ENCODE measurements around the gene DHPS.
"Not testable (repeated sequence)": the region's sequence is repeated elsewhere in the genome, so short reads cannot be mapped to it uniquely, and the experiment has no call there.

Gene DHPS

DNA sequence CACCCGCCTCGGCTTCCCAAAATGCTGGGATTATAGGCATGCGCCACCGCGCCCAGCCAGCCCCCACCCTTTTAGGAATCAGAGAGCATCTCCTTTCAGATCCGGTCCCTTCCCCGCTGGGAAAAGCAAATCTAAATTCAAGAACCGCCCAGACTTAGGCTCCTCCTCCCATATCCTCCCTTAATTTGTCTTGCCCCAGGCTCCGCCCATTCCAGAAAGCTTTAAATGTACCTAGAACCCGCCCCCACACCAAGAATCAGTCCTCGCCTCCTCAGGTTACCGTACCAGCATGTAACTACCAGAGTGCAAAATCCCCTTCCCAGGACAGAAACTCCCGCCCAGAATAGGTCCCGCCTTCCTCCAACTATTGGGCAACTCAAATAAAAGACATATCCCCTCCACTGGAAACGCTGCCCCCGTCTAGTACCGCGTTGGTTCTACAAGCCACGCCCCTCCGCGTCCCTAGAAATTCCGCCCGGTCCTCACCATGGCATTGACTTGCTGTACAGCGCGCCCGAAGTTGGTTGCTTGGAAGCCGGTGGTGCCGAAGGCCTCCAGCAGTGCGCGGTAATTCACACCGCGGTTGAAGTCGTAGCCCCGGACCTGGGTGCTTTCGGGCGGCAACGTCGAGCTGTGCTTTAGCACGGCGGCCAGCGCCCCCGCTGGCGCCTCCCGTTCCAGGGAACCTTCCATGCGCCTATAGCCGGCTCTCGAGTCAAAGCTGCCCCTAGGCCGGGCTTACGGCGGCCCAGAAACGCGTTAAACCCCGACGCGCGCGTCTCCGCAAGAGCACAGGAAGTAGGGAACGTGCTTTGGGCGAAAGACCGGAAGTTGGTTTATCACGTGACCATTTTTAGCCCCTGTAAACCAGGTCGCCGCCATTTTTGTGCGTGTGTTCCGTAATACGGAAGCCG lies at the start of gene DHPS:
Gene DHPS (minus strand): TSS at position 807 of the 914 bp plus-strand sequence. CDS start 114 bp downstream, at position 693.
- H3K4me3 ChIP-seq (replicated peaks in 1 of 2; ENCODE audit: low read depth in 2 of 2, low read length in 2 of 2) = peak within 1 kb of the TSS; percentile 98 to 99
- TF ChIP-seq, protein P1, sequence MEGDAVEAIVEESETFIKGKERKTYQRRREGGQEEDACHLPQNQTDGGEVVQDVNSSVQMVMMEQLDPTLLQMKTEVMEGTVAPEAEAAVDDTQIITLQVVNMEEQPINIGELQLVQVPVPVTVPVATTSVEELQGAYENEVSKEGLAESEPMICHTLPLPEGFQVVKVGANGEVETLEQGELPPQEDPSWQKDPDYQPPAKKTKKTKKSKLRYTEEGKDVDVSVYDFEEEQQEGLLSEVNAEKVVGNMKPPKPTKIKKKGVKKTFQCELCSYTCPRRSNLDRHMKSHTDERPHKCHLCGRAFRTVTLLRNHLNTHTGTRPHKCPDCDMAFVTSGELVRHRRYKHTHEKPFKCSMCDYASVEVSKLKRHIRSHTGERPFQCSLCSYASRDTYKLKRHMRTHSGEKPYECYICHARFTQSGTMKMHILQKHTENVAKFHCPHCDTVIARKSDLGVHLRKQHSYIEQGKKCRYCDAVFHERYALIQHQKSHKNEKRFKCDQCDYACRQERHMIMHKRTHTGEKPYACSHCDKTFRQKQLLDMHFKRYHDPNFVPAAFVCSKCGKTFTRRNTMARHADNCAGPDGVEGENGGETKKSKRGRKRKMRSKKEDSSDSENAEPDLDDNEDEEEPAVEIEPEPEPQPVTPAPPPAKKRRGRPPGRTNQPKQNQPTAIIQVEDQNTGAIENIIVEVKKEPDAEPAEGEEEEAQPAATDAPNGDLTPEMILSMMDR (IDR thresholded peaks at IDR 0.05; ENCODE audit: low read depth, low read length) = no peak
- DNase-seq (ENCODE audit: low read depth in 2 of 2) = peak; percentile 99

DNA sequence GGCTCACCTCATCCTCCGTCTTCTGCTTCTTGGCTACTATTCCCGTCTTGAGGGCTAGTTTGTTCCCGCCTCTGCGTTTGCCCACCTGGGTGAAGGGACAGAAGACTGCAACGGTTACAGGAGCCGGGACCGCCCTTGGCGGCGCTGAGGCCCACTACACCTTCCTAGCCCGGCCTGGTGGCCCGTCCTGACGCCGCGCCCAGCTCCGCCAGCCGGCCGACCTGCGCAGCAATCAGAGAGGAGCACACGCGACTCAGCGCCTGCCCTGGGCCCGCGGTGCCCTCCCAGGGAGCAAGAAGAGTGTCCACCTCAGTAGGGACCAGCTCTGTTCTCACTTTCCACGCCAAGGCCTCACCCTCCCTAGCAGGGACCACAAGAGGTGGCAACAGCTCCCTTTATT lies 49.7 kb upstream of the DHPS start:
- DNase-seq (ENCODE audit: low read depth in 2 of 2) = no peak
- TF ChIP-seq, protein P1 (IDR thresholded peaks at IDR 0.05; ENCODE audit: low read depth, low read length) = no peak
- no peak overlapping the region for H3K4me3 ChIP-seq (replicated peaks in 1 of 2; ENCODE audit: low read depth in 2 of 2, low read length in 2 of 2)

DNA sequence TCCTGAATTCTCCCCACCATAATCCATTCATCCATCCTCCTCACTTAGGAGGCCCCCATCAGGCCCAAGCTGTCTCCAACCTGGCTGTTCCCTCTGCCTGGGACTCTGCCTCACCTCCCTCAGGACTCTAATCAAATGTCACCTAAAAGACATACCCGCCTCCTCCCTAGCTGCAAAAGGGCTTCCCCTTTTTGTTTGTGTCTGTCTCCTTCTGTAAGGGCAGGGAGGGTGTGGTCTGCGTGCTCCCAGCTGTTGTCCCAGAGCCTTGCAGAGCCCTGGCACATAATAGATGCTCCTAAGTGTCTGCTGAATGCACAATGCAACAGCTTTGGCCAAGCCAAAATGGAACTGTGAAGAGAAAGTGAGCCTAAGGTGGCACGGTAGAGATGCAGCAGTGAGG lies 48.4 kb upstream of the DHPS start:
- H3K4me3 ChIP-seq (replicated peaks in 1 of 2; ENCODE audit: low read depth in 2 of 2, low read length in 2 of 2) = no peak overlapping the region
- no peak for DNase-seq (ENCODE audit: low read depth in 2 of 2)
- TF ChIP-seq, protein P1 (IDR thresholded peaks at IDR 0.05; ENCODE audit: low read depth, low read length) = no peak

DNA sequence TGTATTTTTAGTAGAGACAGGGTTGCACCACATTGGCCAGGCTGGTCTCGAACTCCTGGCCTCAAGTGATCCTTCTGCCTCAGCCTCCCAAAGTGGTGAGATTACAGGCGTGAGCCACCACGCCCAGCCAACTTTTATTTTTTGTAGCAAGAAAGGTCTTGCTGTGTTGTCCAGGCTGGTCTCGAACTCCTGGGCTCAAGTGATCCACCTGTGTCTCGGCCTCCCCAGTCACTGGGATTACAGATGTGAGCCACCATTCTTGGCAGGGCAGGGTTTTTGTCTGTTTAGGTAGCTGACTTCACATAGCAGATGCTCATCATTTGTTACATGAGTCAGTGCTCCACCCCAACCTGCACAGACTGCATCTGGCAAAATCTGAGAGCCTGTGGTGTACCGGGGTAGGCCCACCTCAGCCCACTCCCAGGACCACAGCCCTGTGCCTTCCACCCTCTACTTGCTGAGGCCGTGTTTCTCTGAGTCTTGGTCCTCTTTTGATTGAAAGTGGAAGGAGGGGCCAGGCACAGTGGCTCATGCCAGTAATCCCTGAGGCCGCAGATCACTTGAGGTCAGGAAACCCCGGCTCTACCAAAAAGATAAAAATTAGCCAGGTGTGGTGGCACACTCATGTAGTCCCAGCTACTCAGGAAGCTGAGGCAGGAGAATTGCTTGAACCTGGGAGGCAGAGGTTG lies 46.2 kb upstream of the DHPS start:
- no peak overlapping the region for H3K4me3 ChIP-seq (replicated peaks in 1 of 2; ENCODE audit: low read depth in 2 of 2, low read length in 2 of 2)
- TF ChIP-seq, protein P1 (IDR thresholded peaks at IDR 0.05; ENCODE audit: low read depth, low read length) = no peak
- DNase-seq (ENCODE audit: low read depth in 2 of 2) = no peak

DNA sequence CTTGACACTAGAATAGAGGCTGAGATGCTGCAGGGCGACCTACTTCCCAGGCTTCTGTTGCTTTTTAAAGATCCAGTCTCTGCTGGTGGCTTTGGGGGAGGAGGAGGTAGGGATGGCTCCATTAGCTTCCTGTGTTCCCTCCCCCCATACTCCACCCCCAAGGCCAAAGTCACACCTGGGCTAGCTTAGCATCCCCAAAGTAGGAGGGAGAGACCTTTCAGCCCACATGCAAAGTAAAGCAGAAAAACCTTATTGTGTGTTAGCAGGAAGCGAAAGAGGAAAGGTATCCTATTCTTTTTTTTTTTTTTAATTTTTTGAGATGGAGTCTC lies 45.3 kb upstream of the DHPS start:
- H3K4me3 ChIP-seq (replicated peaks in 1 of 2; ENCODE audit: low read depth in 2 of 2, low read length in 2 of 2) = no peak overlapping the region
- TF ChIP-seq, protein P1 (IDR thresholded peaks at IDR 0.05; ENCODE audit: low read depth, low read length) = no peak
- no peak for DNase-seq (ENCODE audit: low read depth in 2 of 2)

DNA sequence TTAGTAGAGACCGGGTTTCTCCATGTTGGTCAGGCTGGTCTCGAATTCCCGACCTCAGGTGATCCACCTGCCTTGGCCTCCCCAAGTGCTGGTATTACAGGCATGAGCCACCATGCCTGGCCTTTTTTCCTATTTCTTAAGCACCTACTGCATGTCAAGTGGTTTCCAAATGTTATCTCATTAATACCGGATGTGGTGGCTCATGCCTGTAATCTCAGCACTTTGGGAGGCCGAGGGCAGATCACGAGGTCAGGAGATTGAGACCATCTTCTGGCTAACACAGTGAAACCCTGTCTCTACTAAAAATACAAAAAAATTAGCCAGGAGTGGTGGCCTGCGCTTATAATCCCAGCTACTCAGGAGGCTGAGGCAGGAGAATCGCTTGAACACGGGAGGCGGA lies 43.9 kb upstream of the DHPS start:
- not testable (repeated sequence) for H3K4me3 ChIP-seq (replicated peaks in 1 of 2; ENCODE audit: low read depth in 2 of 2, low read length in 2 of 2); DNase-seq (ENCODE audit: low read depth in 2 of 2)
